Smooth muscle cell (in vitro differentiated cells): Measurements from ENCODE around the gene TVP23C. TPM values are rescaled to one million over a fixed set of nuclear protein-coding genes. Genes with fewer than 3 reads are reported as not detected.

Source experiments
- DNase-seq: peaks from one replicate; lab custom pipeline; 2025; ENCODE audit not compliant: unreplicated experiment; lab: John Stamatoyannopoulos, UW
- H2AFZ ChIP-seq: fragments of 200-600 bp; sonication (generic); 2 replicates; pipeline ENCODE4 v1.6.0; 2016; ENCODE audit warnings: antibody characterized with exemption, low read depth, mild to moderate bottlenecking
- H3F3A ChIP-seq: fragments of 200-600 bp; sonication (generic); 2 replicates; pipeline ENCODE4 v1.6.0; 2017; ENCODE audit warnings: antibody characterized with exemption, low read depth
- H3K27ac ChIP-seq: fragments of 200-600 bp; sonication (generic); 2 replicates; pipeline ENCODE4 v1.5.1; 2016; ENCODE audit warnings: low read depth, mild to moderate bottlenecking
- H3K27me3 ChIP-seq: fragments of 200-600 bp; sonication (generic); 2 replicates; pipeline ENCODE4 v1.6.1; 2016; ENCODE audit warnings: low read depth, mild to moderate bottlenecking
- H3K36me3 ChIP-seq: fragments of 200-600 bp; sonication (generic); 2 replicates; pipeline ENCODE4 v1.5.1; 2016; ENCODE audit warnings: low read depth
- H3K4me1 ChIP-seq: fragments of 200-600 bp; sonication (generic); 2 replicates; pipeline ENCODE4 v1.5.1; 2016; ENCODE audit warnings: low read depth
- H3K4me2 ChIP-seq: fragments of 200-600 bp; sonication (generic); 2 replicates; pipeline ENCODE4 v1.6.0; 2016; ENCODE audit warnings: mild to moderate bottlenecking
- H3K4me3 ChIP-seq: fragments of 200-600 bp; sonication (generic); 2 replicates; pipeline ENCODE4 v1.5.1; 2016; ENCODE audit warnings: mild to moderate bottlenecking
- H3K79me2 ChIP-seq: fragments of 200-600 bp; sonication (generic); 2 replicates; pipeline ENCODE4 v1.6.0; 2016; ENCODE audit warnings: low read depth, mild to moderate bottlenecking
- H3K9ac ChIP-seq: fragments of 200-600 bp; sonication (generic); 2 replicates; pipeline ENCODE4 v1.6.0; 2016; ENCODE audit warnings: low read depth
- H3K9me3 ChIP-seq: fragments of 200-600 bp; sonication (generic); replicated peaks from 2 replicates; pipeline ENCODE4 v1.5.1; 2016; ENCODE audit warnings: low read depth
- H4K20me1 ChIP-seq: fragments of 200-600 bp; sonication (generic); 2 replicates; pipeline ENCODE4 v1.6.0; 2016; ENCODE audit warnings: low read depth
- CTCF ChIP-seq: fragments of 200-600 bp; sonication (generic); IDR thresholded peaks from 2 replicates; pipeline ENCODE4 v1.5.1; 2017; ENCODE audit warnings: borderline replicate concordance, mild to moderate bottlenecking, antibody characterized with exemption; ENCODE audit not compliant: insufficient read depth, poor library complexity, severe bottlenecking
- WGBS: methylation state at CpG from one replicate; pipeline ENCODE4 v1.1.7; 2016; ENCODE audit warnings: low lambda C conversion rate; 5-methylcytosine and 5-hydroxymethylcytosine counted together
- polyA plus RNA-seq: library from polyadenylated mRNA; unstranded; fragments of >200 nt; fragmentation: Nextera tagmentation; extraction: Ambion mirVana; gene quantifications from 2 replicates; pipeline ENCODE4 v1.2.1, GENCODE V29; 2016
- total RNA-seq: library from RNA; depleted of rRNA; stranded (reverse); fragments of >200 nt; gene quantifications from 2 replicates; pipeline ENCODE4 v1.2.3, GENCODE V29; 2014

The TVP23C gene
- total and polyA plus RNA-seq, 2 experiments from 2014 or later: 10.0 to 52.5 TPM

- H4K20me1 ChIP-seq: no peaks in the 10 kb centered on the region
- H2AFZ ChIP-seq: no peak overlapping the region
- no peaks in the 10 kb centered on the region for H3K36me3 ChIP-seq
- H3K4me1 ChIP-seq: no peaks in the 10 kb centered on the region
- H3K27me3 ChIP-seq: no peaks in the 10 kb centered on the region
- 92% methylated on average over 7 of the region's 7 CpGs for WGBS
- DNase-seq: no peak
- H3K9ac ChIP-seq: no peak overlapping the region
- H3K79me2 ChIP-seq: no peaks in the 10 kb centered on the region
- no peak overlapping the region for H3K4me2 ChIP-seq
- no peak for TF ChIP-seq CTCF
- no peak overlapping the region for H3K27ac ChIP-seq
- no peak overlapping the region for H3K4me3 ChIP-seq
- no peaks in the 10 kb centered on the region for H3K9me3 ChIP-seq
- peaks cover 6% of the 10 kb centered on the region for H3F3A ChIP-seq
Measured at GRCh38 chr17:15496735-15497670, 66.3 kb downstream of the TVP23C start.

- no peaks in the 10 kb centered on the region for H4K20me1 ChIP-seq
- H3K79me2 ChIP-seq: no peaks in the 10 kb centered on the region
- TF ChIP-seq CTCF: no peak
Measured at GRCh38 chr17:15494821-15495220, 68.5 kb downstream of the TVP23C start.

GRCh38 chr17:15493693-15494035 is 69.6 kb downstream of the TVP23C start:
- TF ChIP-seq CTCF: no peak
- no peak overlapping the region for H3K4me2 ChIP-seq
- no peak overlapping the region for H2AFZ ChIP-seq
- H3K4me3 ChIP-seq: no peak overlapping the region
- no peaks in the 10 kb centered on the region for H3K9me3 ChIP-seq
- no peak overlapping the region for H3K27ac ChIP-seq
- H3F3A ChIP-seq: peaks cover 16% of the 10 kb centered on the region
- no peak for DNase-seq
- H3K4me1 ChIP-seq: peaks cover 10% of the 10 kb centered on the region
- no peak overlapping the region for H3K9ac ChIP-seq
- no peaks in the 10 kb centered on the region for H4K20me1 ChIP-seq
- H3K79me2 ChIP-seq: no peaks in the 10 kb centered on the region
- 6% methylated on average over 1 of the region's 1 CpG for WGBS
- H3K36me3 ChIP-seq: no peaks in the 10 kb centered on the region
- H3K27me3 ChIP-seq: no peaks in the 10 kb centered on the region

More at GRCh38 chr17:15494821-15495220, 68.5 kb downstream of the TVP23C start:
- Histone ChIP-seq H2AFZ (no peak overlapping the region), H3K4me2 (no peak overlapping the region), H3F3A (peaks cover 16% of the 10 kb centered on the region), H3K9ac (no peak overlapping the region), H3K4me1 (peaks cover 10% of the 10 kb centered on the region), H3K27ac (no peak overlapping the region), H3K36me3 (no peaks in the 10 kb centered on the region), H3K27me3 (no peaks in the 10 kb centered on the region), H3K4me3 (no peak overlapping the region), H3K9me3 (no peaks in the 10 kb centered on the region)
- no peak for DNase-seq
